HCEC 1CT (cell line): ENCODE measurements around the gene ROR1.

Experiments
- DNase-seq: peaks from one replicate; pipeline ENCODE4 v3.0.0-alpha.2; 2017

ROR1 gene

DNA sequence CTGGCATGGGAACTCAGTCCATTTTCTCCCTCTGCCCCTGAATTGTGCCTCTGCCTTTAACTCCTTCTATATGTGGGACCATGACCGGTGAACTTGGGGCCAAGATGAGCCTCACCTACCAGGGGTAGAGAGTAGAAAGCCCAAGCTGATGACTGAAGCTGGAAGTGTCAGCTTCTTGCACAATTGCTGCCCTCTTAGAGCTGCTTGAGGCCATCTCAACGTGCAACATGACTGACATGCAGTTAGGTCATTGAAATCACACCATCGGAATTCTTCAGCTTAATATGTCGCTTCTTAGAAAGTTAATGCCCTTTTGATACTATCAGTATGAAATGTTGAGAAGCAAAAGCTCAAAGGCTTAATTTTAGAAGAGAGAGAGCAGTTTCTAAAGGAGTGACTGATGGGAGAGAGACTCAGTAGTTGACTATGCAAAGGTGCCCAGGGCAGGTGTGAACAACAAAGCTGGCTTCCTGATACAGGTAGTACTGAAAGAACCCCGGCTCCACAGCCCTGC is 340.3 kb downstream of the ROR1 start:
- no peak for DNase-seq

GRCh38 chr1:64116537-64116936 is 342.7 kb downstream of the ROR1 start:
- DNase-seq: no peak

DNA sequence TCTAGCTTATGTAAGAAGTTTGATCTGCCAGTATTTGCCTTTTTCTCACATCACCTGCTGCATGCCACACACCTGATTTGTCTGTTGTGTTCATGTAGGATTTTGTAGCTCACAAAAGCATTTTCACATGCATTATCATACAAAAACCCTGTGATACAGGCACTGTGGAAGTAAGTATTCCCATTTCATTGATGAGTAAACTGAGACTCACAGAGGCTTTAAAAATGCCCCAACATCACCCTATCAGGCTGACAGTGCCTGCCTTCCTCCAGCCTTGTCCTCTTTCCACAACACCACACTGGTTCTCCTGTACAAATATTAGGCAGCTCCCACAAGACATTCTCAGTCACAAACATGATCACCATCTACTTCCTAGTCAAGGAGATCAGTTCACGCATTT is 343.7 kb downstream of the ROR1 start:
- no peak for DNase-seq

DNA sequence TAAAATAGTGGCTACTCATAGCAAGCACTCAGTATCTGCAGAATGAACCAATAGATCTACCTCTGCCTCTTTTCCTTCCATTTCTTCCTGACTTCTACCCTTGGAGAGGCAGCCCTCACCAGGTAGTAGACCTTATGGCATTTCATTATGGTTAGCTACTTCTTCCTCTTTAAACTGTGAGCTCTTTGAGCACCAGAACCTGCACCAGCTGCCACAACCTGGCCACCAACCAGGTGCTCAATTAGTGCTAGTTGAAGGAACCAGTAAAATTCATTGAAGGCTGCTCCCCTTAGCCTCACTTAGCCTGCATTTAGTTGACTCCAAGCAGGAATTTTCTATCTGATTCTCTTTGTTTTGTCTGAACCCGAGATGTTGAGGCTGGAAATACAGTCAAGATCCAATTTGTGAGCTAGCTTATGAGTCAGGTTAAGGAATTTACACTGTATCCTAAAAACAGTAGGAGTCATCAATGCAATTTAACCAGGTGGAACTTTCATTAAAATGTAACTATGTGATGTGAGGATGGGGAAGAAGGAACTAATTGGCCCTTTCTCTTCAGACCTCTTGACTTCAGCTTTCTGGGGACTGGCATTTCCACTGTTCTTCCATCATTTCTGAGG is 348.1 kb downstream of the ROR1 start:
- peak; percentile 51 for DNase-seq

DNA sequence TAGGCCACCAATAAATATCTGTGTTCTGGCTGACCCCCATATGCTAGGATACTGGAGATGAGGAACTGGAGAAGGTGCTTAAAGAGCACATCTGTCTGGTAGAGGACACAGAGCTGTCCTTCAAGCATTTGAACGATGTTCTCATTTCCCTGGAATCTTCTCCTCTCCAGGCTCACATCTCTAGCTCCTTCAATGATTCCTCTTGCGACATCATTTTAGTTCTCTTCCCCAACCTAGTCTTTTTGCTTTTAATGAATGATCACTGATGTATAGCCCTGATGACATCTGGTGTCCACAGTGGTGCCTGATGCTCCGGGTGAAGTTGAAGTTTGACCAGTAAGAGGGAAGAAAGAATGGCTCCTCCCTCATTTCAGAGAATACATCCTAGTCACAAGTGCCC is 348.8 kb downstream of the ROR1 start:
- peak; percentile 24 for DNase-seq

GRCh38 chr1:64124704-64125440 is 351.1 kb downstream of the ROR1 start:
- no peak for DNase-seq

DNA sequence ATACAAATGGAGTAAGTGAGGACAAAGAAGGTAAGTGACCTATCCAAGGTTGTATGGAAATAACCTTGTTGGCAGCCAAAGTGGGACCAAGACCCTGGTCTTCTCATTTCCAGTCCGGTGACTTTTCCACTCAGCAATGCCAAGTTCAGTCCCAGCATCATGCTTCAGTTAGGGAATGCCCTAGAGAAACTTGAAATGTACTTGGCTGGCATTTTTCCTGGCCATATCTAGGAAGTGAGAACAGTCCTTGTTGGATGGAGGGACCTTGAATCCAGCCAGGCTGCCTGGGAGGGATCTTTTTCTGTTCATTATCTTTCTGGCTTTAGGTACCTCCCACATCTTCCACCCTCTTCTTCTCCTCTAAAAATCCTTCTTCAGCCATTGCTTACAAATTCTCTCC is 352.8 kb downstream of the ROR1 start:
- no peak for DNase-seq

DNA sequence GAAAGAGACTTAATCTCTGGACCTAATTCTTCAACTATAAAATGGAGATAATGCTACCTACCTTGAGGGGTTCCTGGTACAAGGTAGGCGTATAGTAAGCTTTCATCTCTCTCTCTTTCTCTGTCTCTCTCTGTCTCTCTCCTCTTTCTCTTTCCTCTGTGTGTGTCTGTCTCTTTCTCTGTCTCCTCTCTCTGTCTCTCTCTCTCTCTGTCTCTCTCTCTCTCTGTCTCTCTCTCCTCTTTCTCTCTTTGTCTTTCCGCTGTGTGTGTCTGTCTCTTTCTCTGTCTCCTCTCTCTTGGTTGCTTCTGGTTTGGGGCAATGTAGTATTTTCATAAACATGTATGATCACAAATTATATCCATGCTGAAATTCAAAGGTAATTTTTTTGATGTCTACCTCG is 353.5 kb downstream of the ROR1 start:
- no peak for DNase-seq

- no peak for DNase-seq
These were observed 355.9 kb downstream of the ROR1 start for GRCh38 chr1:64129701-64130100.

DNA sequence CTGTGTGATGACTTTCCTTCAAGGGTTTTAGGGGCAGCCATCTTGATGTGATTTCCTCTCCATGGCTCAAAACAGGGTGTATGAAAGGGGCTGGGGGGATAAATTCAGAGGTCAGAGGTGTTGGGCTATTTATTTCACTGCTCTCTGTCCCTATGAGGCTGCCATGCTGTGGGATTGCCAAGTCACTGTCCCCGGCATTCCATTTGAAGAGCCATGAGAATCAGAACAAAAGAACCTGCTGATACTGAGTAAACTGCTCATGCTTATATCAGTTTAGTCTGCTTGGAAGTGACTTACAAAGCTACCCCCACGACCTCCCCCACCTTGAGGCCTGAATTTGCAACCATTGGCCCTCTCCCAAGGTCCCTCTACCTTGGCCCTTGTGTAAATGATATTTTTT is 357.3 kb downstream of the ROR1 start:
- no peak for DNase-seq

DNA sequence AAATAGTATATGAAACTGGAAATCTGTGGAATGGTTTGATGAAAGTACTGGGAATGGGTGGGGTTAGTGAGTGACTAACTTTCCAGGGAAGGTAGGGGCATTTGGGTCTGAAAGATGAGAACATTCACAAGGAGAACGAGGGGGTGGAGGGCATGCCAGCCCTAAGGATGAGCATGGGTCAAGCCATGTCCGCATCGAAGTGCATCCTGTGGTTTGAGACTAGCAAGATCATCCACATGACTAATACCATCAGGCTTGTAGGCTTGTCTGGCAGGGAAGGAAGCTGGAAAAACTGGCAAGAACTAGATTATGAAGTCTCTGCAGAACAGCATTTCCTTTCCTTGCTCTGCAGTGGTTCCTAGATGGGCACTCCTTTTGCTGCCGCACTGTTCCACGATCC is 359.2 kb downstream of the ROR1 start:
- DNase-seq: peak; percentile 96

DNA sequence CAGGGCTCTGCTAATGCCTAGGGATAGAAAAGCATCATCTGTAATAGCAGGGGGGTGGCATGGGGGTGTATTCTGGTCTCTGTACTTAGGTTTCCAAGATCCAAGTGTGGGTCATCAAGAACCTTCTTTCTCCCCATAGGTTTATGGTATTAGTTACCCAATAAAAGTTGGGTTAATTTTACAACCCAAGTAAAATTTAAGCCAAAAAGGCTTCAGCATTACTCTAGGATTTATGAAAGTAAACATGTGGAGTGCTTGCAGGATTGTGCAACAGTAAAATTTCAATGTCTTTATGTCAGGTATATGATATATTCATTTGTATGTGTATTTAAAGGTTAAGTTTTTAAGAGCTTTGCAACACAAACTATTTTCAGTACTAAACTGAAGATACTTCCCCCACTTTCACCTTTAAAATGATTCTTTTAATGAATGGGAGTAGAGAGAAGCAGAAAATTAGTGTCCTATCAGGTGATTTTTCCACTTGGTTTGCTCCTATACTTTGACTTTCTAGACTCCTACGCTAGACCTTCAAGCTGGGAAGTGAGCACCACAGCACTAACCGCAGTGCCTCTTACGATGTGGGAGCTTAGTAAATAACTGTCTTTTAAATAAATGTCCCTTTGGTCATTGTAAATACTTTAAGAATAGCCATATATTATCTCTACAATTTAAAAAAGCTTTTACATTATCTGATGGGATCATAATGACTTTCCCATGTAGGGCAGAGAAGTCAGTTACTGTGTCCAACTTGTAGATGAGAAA is 361.8 kb downstream of the ROR1 start:
- DNase-seq: peak; percentile 47

GRCh38 chr1:64136296-64136695 is 362.5 kb downstream of the ROR1 start:
- no peak for DNase-seq

DNA sequence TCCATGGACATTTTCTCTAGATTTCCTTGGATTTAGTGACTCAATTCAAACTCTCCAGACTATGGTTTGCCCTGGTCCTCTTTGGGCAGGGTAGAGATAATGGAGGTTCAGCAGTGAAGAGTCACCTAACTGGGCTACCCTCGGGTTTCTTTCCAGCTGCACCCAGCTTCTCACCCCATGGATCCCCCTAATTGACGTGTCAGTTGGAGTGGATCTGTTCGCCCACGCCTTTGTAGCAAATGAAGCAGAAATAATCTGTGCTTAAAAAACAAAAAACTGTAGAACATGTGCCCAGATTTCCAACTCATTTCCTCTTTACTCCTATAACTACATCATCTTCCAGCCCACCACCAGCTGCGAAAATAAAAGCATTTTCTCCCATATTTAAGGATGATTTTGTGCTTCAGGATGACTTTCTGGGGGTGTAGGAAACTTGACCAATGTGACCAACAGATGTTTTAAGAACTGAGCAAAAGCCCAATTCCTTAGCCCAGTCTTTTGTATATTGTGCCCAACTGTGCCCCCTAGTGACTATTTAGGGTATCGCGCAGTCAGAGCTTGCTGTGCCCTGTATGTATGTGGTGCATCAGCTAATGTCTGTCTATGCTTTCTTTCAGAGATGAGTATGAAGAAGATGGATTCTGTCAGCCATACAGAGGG is 363.1 kb downstream of the ROR1 start:
- peak; percentile 86 for DNase-seq

DNA sequence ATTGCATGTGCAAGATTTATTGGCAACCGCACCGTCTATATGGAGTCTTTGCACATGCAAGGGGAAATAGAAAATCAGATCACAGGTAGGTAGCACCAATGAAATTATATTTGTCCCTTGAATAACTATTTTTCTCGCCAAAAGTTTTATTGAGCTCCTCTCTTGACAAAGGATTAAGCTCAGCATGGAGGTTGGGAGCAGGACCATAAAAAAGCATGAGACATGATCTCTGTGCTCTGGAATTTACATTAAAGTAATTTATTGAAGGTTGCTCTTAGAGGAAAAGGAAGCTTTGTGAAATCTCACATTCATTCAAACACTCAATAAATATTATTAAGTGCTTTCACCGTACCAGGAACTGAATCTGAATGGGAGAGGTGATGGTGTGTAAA is 363.6 kb downstream of the ROR1 start:
- DNase-seq: no peak

DNA sequence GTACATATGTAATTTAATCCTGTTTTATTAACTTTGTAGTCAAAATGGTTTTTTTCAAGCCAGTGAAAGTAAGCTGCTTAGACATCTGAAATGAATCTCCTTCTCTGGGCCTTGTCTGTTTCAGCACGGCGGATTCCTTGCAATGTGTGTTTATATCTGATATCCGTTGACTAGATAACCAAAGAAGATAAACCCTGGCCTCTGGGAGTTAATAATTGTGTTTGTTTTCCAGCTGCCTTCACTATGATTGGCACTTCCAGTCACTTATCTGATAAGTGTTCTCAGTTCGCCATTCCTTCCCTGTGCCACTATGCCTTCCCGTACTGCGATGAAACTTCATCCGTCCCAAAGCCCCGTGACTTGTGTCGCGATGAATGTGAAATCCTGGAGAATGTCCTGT is 366.1 kb downstream of the ROR1 start:
- no peak for DNase-seq

GRCh38 chr1:64140596-64140995 is 366.8 kb downstream of the ROR1 start:
- DNase-seq: no peak

DNA sequence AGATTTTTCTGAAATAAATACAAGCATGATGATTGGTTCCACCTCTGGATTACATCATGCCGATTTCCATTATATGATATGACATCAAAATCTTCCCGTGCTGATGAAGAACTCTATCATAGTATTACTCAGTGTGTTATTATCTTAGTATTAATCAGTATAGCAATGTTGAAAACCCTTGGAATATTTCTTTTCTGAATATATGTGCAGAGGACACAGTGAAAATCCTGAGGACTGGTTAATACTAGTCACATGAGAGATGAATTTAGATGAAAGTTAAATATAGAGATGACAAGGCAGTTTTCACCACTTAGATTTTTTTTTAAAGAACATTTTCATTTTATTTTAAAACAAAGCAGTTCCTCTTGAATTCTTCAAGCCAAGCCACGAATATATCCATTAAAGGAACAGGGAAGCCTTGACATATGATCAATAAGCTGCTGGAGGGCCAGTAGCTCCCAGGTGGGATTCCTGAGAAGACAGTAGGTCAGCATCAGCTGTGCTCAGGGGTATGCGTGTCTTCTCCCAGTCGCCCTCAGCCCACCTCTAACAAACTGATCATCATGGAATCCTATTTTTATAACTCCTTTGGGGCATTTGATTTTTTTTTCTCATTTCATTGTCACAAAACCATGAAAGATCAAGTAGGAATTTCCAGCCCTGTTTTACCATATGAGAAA is 373.4 kb downstream of the ROR1 start:
- no peak for DNase-seq

DNA sequence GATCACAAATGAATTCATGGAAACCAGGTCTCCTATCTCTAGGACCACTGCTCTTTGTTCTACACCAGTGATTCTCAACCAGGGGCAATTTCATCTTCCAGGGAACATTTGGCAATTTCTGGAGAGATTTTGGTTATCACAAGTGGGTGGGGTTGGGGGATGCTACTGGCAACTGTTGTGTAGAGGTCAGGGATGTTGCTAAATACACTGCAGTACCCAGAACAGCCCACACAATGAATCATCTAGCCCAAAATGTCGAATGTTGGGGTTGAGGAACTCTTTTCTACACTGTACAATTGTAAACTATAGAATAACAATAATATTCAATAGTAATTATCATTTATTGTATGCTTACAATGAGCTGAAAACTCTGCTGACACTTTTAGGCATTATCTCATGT is 373.9 kb downstream of the ROR1 start:
- no peak for DNase-seq

DNA sequence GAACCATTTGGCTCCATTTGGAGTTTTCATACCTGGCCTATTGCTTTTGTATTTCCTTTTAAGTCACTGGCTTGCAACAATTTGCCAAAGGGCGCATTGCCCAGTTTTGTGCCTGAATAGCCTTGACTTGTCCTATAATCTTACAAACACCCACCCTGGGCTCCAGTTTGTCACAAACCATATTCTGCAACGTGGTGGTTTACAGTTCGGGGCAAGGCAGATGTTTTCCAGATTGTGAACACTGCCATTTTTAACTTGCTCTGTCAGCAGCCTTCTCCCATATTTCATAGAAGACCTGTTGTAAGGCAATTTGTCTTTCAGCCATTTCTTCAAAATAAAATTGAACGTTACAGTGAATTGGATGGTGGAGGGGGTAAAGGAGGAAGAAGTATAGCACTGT is 376.4 kb downstream of the ROR1 start:
- no peak for DNase-seq

DNA sequence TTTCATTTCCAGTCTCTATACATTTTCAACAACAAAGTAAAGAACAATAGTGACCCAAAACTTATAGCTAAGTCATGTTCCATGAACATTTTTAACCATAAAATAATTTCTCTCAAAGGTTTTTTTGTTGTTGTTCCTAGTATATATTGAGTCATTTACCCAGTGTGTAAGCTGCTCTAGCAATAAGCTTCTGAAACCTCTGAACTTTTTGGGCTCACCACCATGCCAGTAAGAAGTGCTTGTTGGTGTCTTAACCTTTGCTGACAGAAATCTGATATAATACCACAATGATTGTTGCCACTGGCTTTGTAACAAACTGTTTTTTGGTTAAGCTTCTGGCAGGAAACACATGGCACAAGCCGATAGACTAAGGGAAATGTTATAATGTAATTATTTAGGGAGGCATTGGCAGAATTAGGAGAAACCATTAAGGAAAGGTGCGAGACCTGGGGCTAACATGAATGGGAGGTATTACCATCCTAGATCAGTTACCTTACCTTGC is 377.0 kb downstream of the ROR1 start:
- no peak for DNase-seq

GRCh38 chr1:64155278-64155677 is 381.5 kb downstream of the ROR1 start:
- no peak for DNase-seq
